ENCODE results near the gene CDH23.

- TF ChIP-seq CTCF (conservative IDR thresholded peaks at IDR 0.05 in 1 of 2, IDR thresholded peaks at IDR 0.05 in 1 of 2; ENCODE audit: extremely low read depth in 1 of 2, insufficient read depth in 1 of 2, low read depth in 1 of 2, low read length in 2 of 2) (no peak), EZH2 (IDR thresholded peaks at IDR 0.05; ENCODE audit: borderline replicate concordance, low read length) (no peak)
These were observed 43.1 kb upstream of the CDH23 start for GRCh38 chr10:71353639-71354038.
